GM12873 (cell line): ENCODE data around the gene GRWD1.

Source experiments
- CTCF ChIP-seq: IDR thresholded peaks from 2 replicates; pipeline ENCODE4 v1.5.1; 2012; ENCODE audit warnings: low read depth, mild to moderate bottlenecking, moderate library complexity, low read length, control low read depth; ENCODE audit not compliant: insufficient read depth; ENCODE audit errors: missing control alignments

The GRWD1 gene

GRCh38 chr19:48497728-48498594, 52.2 kb downstream of the GRWD1 start:
- no peak for TF ChIP-seq CTCF

- no peak for TF ChIP-seq CTCF
These were observed 53.0 kb downstream of the GRWD1 start for GRCh38 chr19:48498595-48499311.

GRCh38 chr19:48499316-48500090, 53.7 kb downstream of the GRWD1 start:
- no peak for TF ChIP-seq CTCF

- no peak for TF ChIP-seq CTCF
These were observed 55.2 kb downstream of the GRWD1 start for GRCh38 chr19:48500830-48501493.

GRCh38 chr19:48501494-48502349, 55.9 kb downstream of the GRWD1 start:
- no peak for TF ChIP-seq CTCF

GRCh38 chr19:48502350-48503018, 56.7 kb downstream of the GRWD1 start:
- TF ChIP-seq CTCF = no peak
